SKM-1 (cell line): ENCODE measurements around the gene PIGH.
"Not testable (repeated sequence)": the region's sequence is repeated elsewhere in the genome, so short reads cannot be mapped to it uniquely, and the experiment has no call there.

Experiments used
- DNase-seq: peaks from one replicate; lab custom pipeline; 2025; ENCODE audit not compliant: unreplicated experiment; lab: John Stamatoyannopoulos, UW

The PIGH gene, protein sequence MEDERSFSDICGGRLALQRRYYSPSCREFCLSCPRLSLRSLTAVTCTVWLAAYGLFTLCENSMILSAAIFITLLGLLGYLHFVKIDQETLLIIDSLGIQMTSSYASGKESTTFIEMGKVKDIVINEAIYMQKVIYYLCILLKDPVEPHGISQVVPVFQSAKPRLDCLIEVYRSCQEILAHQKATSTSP

DNA sequence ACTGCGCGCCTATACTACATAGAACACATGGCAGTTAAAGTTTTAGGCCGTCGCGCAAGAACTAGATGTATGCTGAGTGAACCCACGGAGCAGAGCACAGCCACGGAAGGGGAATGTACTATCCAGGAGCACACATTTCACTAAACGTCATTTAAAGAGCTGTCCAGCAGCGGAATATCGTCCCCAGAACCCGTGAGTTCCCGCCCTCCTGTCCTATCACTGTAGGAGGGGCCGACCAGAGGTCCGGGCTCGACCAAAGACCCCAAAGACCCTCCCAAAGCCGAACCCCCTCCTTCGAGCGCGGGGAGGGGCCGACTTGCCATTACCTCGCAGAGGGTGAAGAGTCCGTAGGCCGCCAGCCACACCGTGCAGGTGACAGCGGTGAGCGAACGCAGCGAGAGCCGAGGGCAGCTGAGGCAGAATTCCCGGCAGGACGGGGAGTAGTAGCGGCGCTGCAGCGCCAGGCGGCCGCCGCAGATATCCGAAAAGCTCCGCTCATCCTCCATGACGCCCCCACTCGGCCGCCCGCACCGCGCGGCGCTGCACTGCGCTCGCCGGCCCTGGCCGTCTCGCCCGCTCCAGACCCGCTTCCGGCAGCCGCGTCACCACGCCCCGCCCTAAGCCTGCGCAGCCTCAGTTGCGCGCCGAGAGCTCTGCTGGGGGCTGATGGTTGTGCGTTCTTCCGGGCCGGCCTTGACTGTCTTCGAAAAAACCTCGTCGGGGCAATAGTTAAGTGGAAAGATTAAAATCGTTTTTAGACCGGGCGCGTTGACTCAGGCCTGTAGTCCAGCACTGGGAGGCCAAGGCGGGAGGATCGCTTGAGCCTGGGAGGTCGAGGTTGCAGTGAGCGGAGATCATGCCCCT is at the start of gene PIGH:
TSS of gene PIGH (minus strand) at position 571 of the 864 bp plus-strand sequence. CDS start at position 506, 65 bp downstream.
- peak; percentile 17 for DNase-seq

DNA sequence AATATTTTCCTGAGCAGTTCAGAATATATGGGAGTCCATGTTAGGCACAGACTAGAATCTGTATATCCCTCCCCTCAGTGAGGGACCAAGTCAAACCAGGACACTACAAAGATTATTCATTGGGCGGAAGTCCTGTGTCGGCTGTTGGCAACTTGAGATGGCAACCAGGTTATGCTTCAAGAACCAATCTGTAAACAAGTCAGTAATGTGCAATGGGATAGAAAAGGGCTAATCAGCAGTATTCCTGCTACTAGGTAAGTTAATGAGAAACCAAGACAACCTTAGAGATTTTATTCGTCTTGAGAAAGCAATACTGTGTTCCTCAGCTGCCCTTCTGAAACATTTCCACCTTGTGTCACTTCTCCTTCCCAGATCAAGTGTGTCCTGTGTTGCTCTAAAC is 46.1 kb upstream of the PIGH start:
- no peak for DNase-seq

DNA sequence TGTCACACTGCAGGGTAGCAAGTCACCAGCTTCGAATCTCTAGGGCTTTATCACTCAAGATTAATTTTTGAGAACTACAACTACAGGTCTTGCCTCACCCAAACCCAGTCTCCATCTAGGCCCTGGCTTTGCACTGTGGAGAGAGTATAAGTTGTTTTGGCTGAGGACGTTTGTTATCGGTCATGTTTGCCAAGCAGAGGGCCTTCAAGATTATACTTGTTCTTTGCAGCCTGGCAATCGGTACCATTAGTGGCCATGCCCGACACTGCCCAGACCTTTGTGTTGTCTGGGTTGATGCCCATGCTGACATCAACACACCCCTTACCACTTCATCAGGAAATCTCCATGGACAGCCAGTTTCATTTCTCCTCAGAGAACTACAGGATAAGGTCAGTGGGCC is 45.3 kb upstream of the PIGH start:
- no peak for DNase-seq

DNA sequence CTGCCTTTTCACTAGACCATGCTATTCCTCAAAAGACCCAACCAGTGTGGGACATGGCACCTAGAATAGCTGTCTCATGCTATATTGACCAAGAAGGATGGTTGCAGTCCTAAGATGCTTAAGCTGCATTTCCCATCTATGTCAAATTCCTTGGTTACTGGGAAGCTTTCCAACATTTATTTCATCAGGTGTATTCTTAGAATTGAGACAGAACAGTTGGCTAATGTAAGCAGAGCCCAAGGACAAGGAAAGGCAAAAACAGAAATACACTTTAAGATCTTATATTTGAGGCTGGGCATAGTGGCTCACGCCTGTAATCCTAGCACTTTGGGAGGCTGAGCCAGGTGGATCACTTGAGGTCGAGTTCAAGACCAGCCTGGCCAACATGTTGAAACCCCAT is 44.4 kb upstream of the PIGH start:
- DNase-seq = no peak

DNA sequence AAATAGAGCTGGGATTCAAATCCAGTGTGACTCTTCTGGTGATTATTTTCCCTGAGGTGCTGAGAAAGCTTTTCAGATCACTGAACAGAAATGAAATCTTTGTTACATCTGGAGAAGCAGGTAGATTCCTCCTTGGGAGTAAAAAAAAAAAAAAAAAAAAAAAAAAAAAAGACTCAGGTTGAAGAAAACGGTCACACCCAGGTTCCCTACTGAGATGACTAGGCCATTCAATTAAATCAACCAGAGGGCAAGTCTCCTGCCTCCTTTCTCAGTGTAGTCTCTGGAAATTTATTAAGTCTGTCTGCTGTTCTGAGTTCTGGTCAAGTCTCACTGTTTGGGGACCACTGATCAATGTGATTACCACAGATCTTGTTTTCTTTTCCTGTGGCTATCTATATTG is 43.6 kb upstream of the PIGH start:
- DNase-seq = no peak

DNA sequence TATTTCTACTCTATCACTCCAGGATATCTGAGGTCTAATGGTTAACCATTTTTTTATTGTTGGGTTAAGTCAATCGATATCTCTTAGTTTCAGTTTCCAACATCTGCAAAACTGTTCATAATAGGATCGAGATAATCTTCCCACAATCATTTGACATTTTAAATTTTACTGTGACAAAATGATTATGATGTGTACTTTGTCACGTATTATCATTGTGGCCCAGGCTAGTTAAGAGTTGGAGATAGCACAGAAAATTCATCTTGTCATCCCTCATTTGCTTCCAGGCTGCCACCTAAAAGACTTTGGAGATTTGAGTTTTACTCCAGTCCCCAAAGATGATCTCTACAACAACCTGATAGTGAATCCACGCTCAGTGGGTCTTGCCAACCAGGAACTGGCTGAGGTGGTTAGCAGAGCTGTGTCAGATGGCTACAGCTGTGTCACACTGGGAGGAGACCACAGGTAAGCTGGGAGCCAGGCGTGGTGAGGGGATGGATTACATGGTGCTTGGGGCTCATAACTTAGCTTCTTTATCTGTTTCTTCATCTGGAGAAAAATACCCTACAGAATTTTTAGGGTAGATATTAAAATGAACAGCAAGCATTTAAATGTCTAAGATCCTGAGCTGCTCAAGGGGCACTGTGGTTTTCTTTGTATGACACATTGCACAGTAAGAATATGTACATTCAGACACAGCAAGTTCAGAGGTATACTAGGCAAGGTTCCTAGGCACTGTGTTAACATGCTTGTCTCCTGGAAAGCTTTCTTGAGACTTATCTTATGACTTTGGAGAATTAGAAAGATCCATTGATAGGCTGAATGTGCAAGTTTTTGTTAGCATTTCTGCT is 42.1 kb upstream of the PIGH start:
- no peak for DNase-seq

DNA sequence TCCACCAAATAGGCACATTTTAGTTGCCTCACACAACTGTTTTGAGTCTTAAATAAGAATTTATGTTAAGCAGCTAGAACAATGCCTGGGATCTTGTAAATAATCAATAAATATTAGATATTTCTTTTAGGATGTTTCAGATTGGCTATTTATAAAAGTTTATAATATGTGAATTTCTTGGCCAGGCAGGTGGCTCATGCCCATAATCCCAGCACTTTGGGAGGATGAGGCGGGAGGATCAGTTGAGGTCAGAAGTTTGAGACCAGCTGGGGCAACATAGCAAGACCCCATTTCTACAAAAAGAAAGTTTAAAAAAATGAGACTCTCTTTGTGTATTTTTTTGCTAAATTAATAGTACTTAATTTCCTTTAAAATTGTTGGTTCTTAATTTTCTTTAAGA is 41.4 kb upstream of the PIGH start:
- no peak for DNase-seq

DNA sequence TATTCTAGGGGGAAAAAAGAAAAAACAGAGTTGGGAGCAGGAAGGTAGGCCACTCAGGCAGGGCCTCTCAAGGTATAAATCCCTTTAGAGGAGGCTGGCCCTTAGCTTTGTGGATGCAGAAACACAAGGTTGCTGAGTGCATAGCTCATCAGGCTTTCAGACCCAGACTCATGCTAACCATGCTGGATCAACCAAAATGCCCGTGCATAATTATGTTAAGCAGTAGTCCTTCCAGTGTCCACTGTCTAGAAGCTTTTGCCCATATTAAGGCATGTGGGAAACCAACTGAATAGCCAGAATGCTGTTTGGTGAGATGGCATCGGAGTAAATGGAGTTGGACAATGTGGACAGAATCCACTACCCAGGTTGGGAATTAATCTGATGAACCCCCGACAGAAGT is 38.6 kb upstream of the PIGH start:
- no peak for DNase-seq

DNA sequence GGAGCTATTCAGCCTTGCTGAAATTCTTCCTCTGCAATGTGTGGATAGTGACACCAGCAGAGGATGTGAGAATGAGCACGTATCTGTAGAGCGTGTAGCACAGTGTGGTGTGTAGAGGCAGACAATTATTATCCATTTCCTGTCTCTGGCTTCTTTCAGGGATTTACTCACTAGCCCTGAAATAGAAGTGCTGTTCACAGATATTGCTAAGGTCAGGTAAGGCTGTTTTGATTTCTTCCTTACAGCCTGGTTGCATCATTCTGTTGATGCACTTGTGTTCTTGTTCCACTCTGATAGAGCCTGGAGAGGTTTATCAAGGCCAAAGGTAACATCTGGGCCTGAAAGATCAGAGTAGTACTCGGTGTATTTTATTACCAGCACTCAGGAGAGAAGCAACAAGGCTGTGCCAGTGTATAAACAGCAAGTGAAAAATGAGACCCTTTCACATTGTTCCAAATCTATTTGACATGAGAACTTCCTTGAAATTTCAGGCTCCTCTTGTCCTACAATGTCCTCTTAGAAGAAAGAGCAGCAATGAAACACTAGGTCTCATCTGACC is 36.4 kb upstream of the PIGH start:
- DNase-seq = no peak

DNA sequence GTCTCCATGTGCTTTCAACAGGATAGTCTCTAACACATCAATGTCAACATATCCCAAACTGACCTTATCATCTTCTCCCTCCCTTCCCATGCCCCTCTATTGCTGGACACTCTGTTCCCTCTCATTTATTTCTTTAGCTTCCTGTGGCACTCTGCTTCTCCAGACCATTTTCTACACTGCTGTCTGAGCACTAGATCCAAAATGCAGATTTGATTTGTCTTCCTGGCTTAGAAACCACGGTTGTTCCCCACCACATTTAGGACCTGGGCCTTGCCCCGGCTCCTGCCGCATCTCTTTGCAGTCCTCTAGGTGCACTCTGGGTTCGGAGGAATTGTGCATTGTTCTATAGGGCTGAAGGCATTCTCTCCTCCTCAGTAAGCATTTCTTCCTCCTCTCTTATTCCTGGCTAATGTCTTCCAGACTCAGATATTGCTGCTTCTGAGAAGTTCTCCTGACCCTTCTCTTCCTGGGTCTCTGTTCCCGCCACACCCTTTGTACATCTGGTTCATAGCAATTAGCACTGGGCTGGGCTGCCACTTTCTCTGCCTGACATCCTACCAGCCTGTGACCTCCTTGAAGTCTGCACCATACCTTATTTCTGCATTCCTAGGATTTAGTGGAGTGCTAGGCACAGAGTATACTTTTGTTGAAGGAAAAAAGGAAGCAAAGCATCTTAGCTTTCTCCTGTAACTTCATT is 33.5 kb upstream of the PIGH start:
- no peak for DNase-seq

DNA sequence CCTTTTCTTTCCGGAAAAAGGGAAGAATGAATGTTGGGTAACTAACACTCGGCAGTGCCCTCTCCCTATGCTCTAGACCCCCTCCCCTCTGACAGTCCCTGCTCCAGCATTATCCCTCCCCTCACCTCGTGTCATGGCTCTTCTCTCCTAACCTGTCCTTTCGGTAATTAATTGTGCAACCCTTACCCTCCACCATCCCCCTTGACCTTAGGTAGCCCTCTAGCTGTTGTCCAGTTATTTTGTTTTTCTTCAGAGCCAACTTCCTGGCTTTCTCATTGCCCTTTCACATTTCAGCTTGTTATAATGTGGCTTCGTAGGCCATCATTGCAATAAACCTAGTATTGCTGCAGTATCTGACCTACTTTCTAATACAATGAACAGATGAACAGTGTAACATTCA is 30.9 kb upstream of the PIGH start:
- no peak for DNase-seq

DNA sequence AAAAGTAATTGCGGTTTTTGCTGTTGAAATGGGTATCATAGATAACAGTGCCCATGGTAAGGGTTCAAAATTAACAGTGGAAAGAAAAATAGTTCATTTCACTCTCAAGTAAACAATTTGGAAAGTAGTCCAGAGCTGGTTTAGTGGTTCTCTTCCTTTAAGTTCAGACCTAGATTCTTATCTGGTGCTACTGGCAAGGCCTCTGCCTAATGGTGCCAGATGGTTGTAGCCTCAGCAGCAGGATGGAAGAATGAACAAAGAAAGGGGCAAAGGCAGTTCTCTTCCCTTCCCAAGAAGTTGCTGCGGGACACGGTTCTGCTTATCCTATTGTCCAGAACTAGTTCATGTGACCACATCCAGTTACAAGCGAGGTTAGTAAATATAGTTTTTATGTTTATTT is 30.1 kb upstream of the PIGH start:
- DNase-seq = no peak

DNA sequence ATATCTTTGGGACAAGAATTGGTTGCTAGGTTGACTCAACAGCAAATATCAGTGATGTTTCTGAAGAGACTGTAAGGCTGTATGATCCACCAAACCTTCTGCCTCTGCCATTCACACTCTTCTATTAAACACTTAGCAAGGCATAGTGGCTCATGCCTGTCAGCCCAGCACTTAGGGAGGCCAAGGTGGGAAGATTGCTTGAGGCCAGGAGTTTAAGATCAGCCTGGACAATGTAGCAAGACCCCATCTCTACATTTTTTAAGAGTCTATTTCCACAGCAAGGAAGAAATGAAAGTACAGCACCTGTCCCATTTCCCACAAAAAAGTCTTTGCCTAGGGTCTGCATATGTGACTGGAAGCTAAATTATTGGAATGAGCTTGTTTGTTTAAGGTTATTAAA is 27.5 kb upstream of the PIGH start:
- DNase-seq = no peak

DNA sequence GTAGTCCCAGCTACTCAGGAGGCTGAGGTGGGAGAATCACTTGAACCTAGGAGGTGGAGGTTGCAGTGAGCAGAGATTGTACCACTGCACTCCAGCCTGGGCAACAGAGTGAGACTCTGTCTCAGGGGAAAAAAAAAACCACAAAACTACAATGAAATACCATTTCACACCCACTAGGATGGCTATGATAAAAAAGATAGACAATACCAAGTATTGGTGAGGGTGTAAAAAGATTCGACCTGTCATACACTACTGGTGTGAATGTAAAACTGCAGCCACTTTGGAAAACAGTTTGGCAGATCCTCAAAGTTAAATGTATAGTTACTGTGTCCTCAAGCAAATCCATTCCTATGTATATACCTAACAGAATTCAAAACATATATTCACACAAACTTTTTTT is 26.1 kb upstream of the PIGH start:
- DNase-seq = not testable (repeated sequence)

DNA sequence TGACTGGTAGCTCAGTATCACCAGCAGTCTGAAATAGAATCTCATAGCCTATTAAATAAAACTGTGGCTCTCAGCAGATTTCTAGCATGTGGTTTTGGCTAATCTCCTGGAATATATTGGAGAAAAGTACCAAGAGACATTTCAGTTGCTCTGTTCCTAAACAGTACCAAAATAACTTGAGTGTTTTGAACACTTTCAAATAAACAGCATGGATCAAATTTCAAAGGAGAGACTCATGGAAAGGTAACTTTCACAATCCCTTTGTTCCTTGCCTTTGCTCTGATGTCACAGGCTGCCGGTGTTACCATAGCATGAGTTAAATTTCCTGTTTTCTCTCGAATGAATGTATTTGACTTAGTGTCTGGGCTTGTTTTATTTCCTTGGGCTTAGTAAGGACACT is 23.0 kb upstream of the PIGH start:
- no peak for DNase-seq

DNA sequence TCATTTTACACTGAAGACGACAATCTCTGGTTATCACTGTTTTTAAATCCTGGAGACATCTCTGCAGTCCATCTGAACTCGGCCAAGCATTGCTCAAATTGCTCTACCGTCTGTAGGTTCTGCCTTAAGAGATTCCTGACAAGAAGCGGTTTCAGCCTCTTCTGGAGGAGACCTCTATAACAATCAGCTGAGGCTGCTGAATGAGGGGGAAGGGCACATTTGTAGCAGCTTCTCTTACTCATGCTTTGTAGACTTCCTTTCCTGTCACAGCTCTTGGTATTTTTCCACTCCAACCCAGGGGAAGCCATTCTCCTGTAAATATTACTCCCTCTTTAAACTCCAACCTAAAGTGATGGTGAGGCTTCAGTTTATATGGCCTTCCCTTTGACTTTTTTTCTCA is 22.6 kb upstream of the PIGH start:
- no peak for DNase-seq

DNA sequence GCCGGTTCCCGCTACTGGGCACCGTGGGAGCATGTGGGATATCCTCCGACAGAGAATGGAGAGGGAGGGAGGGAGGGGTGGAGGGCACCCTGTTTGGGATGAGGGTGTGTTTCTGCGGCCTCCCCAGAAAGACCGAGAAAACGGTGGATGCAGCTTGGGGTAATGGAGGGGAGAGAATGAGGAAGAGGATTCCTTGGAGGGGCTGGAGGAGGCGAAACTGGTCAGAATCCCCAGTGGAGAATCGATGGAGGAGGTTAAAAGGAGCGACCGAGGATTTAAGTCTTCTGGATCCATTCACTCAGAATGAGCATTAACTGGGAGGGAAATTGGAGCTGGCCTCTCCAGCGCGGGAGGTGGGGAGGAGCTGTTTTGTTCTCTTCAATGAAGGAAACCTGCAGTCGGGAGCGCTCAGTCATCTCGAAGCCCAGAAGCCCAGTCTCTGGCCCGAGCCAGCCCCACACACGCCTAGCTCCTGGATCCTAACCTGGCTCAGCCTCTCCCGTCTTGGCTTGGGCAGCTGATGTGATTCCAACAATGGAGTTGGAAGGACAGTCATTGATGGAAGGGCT is 20.2 kb upstream of the PIGH start:
- DNase-seq = no peak

DNA sequence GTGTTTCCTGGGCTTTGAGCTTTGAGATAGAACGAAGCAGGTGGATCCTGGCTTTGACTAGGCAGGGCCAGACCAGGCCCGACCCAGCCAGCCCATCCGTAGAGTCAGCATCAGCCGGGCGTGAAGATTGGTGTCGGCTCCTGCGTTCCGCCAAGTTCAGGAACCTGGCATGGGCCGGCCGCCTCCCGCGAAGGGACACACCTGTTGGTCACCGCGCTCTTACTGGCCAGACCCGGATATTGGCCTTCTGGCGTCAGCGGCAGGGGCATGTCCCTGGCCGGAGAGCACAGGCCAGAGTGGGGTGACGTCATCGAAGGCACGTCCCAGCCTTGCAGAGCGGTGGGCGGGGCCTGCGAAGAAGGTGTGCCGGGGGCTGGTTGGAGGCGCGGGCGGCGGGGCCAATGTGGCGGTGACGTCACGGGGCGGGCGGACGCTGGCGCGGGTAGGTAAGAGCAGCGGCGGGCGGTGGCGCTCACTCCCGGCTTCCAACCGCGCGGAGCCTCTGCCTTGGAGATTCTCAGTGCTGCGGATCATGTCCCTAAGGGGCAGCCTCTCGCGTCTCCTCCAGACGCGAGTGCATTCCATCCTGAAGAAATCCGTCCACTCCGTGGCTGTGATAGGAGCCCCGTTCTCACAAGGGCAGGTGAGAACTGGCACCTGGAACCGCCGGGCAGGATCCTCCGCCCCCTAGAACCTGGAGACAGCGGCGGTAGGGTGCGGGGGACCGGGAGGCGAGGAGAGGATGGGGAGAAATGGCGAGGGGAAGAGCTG is 19.6 kb upstream of the PIGH start, which contains the start of gene ARG2:
TSS of gene ARG2 (plus strand) at position 475 of the 771 bp plus-strand sequence. CDS start at position 533, 58 bp downstream.
- peak; percentile 24 for DNase-seq

DNA sequence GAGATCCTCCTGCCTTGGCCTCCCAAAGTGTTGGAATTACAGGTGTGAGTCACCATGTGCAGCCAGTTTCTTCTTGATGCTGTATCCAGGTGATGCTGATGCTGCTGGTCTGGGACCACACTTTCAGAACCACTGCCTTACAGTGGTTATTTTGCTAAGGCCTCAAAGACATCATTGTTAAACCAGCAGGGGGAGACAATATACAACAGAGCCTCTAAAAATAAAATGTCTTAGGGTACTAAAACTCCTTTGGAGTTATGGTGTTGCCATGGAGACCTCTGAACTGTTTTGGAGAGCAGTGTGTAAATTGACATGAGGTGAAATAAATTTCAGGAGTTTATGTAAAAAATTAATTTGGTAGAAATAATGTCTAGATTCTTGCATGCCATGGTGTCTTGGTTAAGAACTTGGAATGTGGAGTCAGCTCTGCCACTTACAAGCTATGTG is 18.6 kb upstream of the PIGH start:
- peak; percentile 22 for DNase-seq

DNA sequence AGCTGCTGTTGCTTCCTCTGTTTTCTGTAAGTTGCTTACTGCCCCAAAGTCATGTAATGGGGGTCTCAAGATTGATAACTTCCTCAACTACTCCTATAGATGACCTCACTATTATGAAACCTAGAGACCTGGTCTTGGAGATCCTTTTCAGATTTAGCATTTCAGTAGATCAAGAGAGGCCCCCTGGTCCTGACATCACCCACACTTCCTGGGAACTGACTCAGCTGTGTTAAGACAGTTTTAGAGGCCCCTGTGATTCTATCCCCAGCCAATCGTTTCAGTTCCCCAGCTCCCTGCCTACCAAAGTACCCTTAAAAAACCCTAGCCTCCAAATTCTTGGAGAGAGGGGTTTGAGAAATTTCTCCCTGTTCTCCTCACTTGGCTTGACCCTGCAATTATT is 10.4 kb upstream of the PIGH start:
- no peak for DNase-seq
